Astrocyte (in vitro differentiated cells and primary cell): ENCODE results near the gene U2AF1L4. TPM values are rescaled to one million over a fixed set of nuclear protein-coding genes. Genes with fewer than 3 reads are reported as not detected.

Source experiments
- DNase-seq: peaks from one replicate; pipeline ENCODE4 v3.0.0-alpha.2; 2010; ENCODE audit warnings: low read depth
- FAIRE-seq: peaks from 2 replicates; lab custom pipeline; 2011; peaks lifted over from hg19 to GRCh38; lab: Jason Lieb, UNC
- H2AFZ ChIP-seq: 2 replicates; pipeline ENCODE4 v1.6.0; 2012; ENCODE audit warnings: low read depth, low read length, inconsistent platforms
- H3K27ac ChIP-seq: 2 replicates; pipeline ENCODE4 v1.5.1; 2011; ENCODE audit warnings: low read depth, low read length, inconsistent platforms
- H3K27me3 ChIP-seq: 2 replicates; pipeline ENCODE4 v1.6.0; 2011; ENCODE audit warnings: low read length, inconsistent platforms; ENCODE audit not compliant: insufficient read depth
- H3K36me3 ChIP-seq: 2 replicates; pipeline ENCODE4 v1.5.1; 2011; ENCODE audit warnings: low read length, inconsistent platforms; ENCODE audit not compliant: insufficient read depth
- H3K4me1 ChIP-seq: 2 replicates; pipeline ENCODE4 v1.5.1; 2011; ENCODE audit warnings: low read length, inconsistent platforms; ENCODE audit not compliant: insufficient read depth
- H3K4me2 ChIP-seq: 2 replicates; pipeline ENCODE4 v1.6.0; 2012; ENCODE audit warnings: low read length, inconsistent platforms
- H3K4me3 ChIP-seq: 2 replicates; pipeline ENCODE4 v1.5.1; 2011; ENCODE audit warnings: low read depth, mild to moderate bottlenecking, low read length, inconsistent platforms; ENCODE audit not compliant: insufficient read depth
- H3K79me2 ChIP-seq: 2 replicates; pipeline ENCODE4 v1.6.0; 2012; ENCODE audit warnings: mild to moderate bottlenecking, low read length, inconsistent platforms; ENCODE audit not compliant: insufficient read depth
- H3K9ac ChIP-seq: 2 replicates; pipeline ENCODE4 v1.6.0; 2012; ENCODE audit warnings: mild to moderate bottlenecking, low read length, inconsistent platforms
- H3K9me3 ChIP-seq: 2 replicates; pipeline ENCODE4 v1.5.1; 2012; ENCODE audit warnings: low read depth, mild to moderate bottlenecking, low read length, inconsistent platforms; ENCODE audit not compliant: insufficient read depth
- H4K20me1 ChIP-seq: 2 replicates; pipeline ENCODE4 v1.6.0; 2012; ENCODE audit warnings: low read length, inconsistent platforms; ENCODE audit not compliant: insufficient read depth
- H3K27ac Mint-ChIP-seq: one replicate; pipeline ENCODE4 v1.8.0; 2021; ENCODE audit warnings: mild to moderate bottlenecking, mixed read lengths; ENCODE audit not compliant: unreplicated experiment
- H3K27me3 Mint-ChIP-seq: one replicate; pipeline ENCODE4 v1.8.0; 2021; ENCODE audit warnings: low read depth, mixed read lengths; ENCODE audit not compliant: unreplicated experiment
- H3K36me3 Mint-ChIP-seq: one replicate; pipeline ENCODE4 v1.8.0; 2021; ENCODE audit warnings: low read depth, mixed read lengths; ENCODE audit not compliant: unreplicated experiment
- H3K4me1 Mint-ChIP-seq: one replicate; pipeline ENCODE4 v1.8.0; 2021; ENCODE audit warnings: low read depth, mixed read lengths; ENCODE audit not compliant: unreplicated experiment
- H3K4me3 Mint-ChIP-seq: one replicate; pipeline ENCODE4 v1.8.0; 2021; ENCODE audit warnings: mild to moderate bottlenecking, moderate library complexity, mixed read lengths; ENCODE audit not compliant: unreplicated experiment
- H3K9me3 Mint-ChIP-seq: one replicate; pipeline ENCODE4 v1.8.0; 2021; ENCODE audit warnings: mild to moderate bottlenecking, mixed read lengths; ENCODE audit not compliant: unreplicated experiment
- EZH2 ChIP-seq: IDR thresholded peaks from 2 replicates; pipeline ENCODE4 v1.6.1; 2012; ENCODE audit warnings: mild to moderate bottlenecking, low read length, inconsistent platforms; ENCODE audit not compliant: insufficient read depth
- total RNA-seq: library from RNA; stranded (reverse); gene quantifications from 2 replicates; pipeline ENCODE4 v1.2.1, GENCODE V29; 2021
- TF ChIP-seq, protein P1 (sequence below): IDR thresholded peaks from 2 replicates; pipeline ENCODE4 v1.5.1; 2011; ENCODE audit warnings: low read depth, mild to moderate bottlenecking, inconsistent platforms, low read length, moderate library complexity; ENCODE audit not compliant: insufficient read depth

Gene U2AF1L4
- total RNA-seq, 1 donor from 2014 or later = 15.7 TPM

DNA sequence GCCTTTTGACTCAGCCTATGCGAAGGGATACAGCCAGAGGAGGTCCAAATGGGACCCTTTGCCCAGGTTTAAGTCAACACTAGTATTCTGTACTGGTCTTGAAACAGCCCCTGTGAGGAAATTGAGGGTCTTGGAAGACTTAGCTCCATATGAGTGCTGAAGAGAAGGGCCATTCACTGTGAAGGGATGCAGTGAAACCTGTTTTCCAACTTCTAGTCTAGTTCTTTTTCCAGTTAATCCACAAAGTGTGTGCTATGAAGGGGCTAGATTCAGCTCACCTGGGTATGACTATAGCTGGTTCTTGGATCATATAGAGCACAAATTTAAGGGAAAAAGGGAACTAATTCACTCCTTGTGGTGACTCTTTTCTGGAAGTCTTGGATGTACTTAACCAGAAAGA lies 36.8 kb downstream of the U2AF1L4 start:
- Histone ChIP-seq H3K27ac (no peak overlapping the region), H3K9me3 (no peaks in the 10 kb centered on the region), H3K9ac (no peak overlapping the region), H3K4me1 (no peaks in the 10 kb centered on the region), H4K20me1 (no peaks in the 10 kb centered on the region), H3K4me2 (no peak overlapping the region), H2AFZ (no peak overlapping the region), H3K36me3 (no peaks in the 10 kb centered on the region), H3K79me2 (no peaks in the 10 kb centered on the region), H3K27me3 (no peaks in the 10 kb centered on the region), H3K4me3 (no peak overlapping the region)
- Mint-ChIP-seq H3K4me1 (no peaks in the 10 kb centered on the region), H3K27ac (no peak overlapping the region), H3K9me3 (peaks cover 2% of the 10 kb centered on the region), H3K36me3 (peaks cover 3% of the 10 kb centered on the region), H3K4me3 (no peak overlapping the region), H3K27me3 (peaks cover 12% of the 10 kb centered on the region)
- DNase-seq = no peak
- no peak for TF ChIP-seq EZH2
- TF ChIP-seq, protein P1, sequence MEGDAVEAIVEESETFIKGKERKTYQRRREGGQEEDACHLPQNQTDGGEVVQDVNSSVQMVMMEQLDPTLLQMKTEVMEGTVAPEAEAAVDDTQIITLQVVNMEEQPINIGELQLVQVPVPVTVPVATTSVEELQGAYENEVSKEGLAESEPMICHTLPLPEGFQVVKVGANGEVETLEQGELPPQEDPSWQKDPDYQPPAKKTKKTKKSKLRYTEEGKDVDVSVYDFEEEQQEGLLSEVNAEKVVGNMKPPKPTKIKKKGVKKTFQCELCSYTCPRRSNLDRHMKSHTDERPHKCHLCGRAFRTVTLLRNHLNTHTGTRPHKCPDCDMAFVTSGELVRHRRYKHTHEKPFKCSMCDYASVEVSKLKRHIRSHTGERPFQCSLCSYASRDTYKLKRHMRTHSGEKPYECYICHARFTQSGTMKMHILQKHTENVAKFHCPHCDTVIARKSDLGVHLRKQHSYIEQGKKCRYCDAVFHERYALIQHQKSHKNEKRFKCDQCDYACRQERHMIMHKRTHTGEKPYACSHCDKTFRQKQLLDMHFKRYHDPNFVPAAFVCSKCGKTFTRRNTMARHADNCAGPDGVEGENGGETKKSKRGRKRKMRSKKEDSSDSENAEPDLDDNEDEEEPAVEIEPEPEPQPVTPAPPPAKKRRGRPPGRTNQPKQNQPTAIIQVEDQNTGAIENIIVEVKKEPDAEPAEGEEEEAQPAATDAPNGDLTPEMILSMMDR = no peak
- FAIRE-seq = no peak

DNA sequence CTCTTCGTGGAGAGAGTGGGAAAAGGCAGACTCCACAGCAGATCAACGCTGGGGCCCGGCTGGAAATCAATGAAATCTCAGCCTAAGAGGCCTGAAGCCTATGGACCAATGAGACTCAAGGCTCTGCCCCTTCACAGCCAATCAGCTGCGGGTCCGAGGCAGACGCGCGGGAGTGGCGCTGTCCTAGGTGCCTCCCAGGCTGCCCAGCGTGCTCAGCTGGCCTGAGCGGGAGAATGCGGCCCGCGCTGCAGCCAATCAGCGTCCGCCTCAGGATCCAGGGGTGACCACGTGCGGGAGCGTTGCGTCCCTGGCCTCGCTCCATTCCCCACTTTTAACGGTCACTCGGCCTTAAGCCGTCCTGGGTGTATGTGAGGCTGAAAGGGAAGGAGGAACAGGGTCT lies 41.0 kb downstream of the U2AF1L4 start, which contains the start of gene ZBTB32:
Gene ZBTB32, plus strand, starts transcription at position 341 of the 400 bp plus-strand sequence. CDS start 10,069 bp downstream, outside the sequence.
- Histone ChIP-seq H3K27ac (no peak within 1 kb of the TSS), H3K9me3 (no peaks in the 10 kb centered on the region), H3K9ac (no peak within 1 kb of the TSS), H3K79me2 (no peaks in the 10 kb centered on the region), H3K4me2 (no peak within 1 kb of the TSS), H3K27me3 (no peaks in the 10 kb centered on the region), H3K4me3 (no peak within 1 kb of the TSS), H4K20me1 (no peaks in the 10 kb centered on the region), H3K4me1 (peaks cover 6% of the 10 kb centered on the region), H3K36me3 (no peaks in the 10 kb centered on the region), H2AFZ (no peak within 1 kb of the TSS)
- FAIRE-seq (no peak), DNase-seq (peak; percentile 46)
- Mint-ChIP-seq H3K36me3 (no peaks in the 10 kb centered on the region), H3K4me3 (no peak within 1 kb of the TSS), H3K9me3 (peaks cover 2% of the 10 kb centered on the region), H3K27me3 (peaks cover 18% of the 10 kb centered on the region), H3K4me1 (peaks cover 2% of the 10 kb centered on the region), H3K27ac (no peak within 1 kb of the TSS)
- no peak for TF ChIP-seq EZH2

DNA sequence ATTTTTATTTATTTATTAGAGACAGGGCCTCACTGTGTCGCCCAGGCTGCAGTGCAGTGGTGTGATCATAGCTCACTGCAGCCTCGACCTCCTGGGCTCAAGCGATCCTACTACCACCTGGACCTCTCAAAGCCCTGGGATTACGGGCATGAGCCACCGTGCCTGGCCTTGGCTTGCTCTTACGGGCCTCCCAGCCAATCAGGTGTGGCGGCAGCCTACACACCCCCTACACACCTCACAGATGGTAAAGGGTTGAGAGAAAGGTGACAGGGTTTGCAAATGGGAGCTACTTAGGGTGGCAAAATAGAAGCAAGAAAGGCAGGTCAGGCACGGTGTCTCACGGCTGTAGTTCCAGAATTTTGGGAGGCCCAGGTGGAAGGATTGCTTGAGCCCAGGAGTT lies 41.9 kb downstream of the U2AF1L4 start:
- H3K4me1 Mint-ChIP-seq = peaks cover 2% of the 10 kb centered on the region
- H3K4me3 Mint-ChIP-seq = no peak overlapping the region

More for the DNA sequence above, 41.9 kb downstream of the U2AF1L4 start:
- Mint-ChIP-seq H3K36me3 (no peaks in the 10 kb centered on the region), H3K9me3 (peaks cover 2% of the 10 kb centered on the region), H3K27ac (no peak overlapping the region), H3K27me3 (peaks cover 24% of the 10 kb centered on the region)
- TF ChIP-seq, protein P1 = no peak
- H3K4me1 ChIP-seq = peaks cover 6% of the 10 kb centered on the region
- H4K20me1 ChIP-seq = no peaks in the 10 kb centered on the region
- no peaks in the 10 kb centered on the region for H3K79me2 ChIP-seq
- no peaks in the 10 kb centered on the region for H3K9me3 ChIP-seq
- no peak overlapping the region for H3K9ac ChIP-seq
- no peak for DNase-seq
- FAIRE-seq = no peak
- no peak overlapping the region for H3K27ac ChIP-seq
- no peak overlapping the region for H2AFZ ChIP-seq
- H3K36me3 ChIP-seq = no peaks in the 10 kb centered on the region
- no peak overlapping the region for H3K4me3 ChIP-seq
- no peak overlapping the region for H3K4me2 ChIP-seq
- no peaks in the 10 kb centered on the region for H3K27me3 ChIP-seq
